ENCODE measurements around the gene MEP1B. TPM values are rescaled to one million over a fixed set of nuclear protein-coding genes. Genes with fewer than 3 reads are reported as not detected.

MEP1B gene
- total and polyA plus RNA-seq, 2 donors, result 0.11 to 0.19 TPM

GRCh38 chr18:32257084-32257785 is 67.4 kb downstream of the MEP1B start:
- Histone ChIP-seq H3K27me3 (ENCODE audit: control insufficient read depth in 2 of 2, insufficient read depth in 1 of 2, low read length in 1 of 2) (no peaks in the 10 kb centered on the region), H3K27ac (ENCODE audit: low read depth in 1 of 2, low read length in 1 of 2) (no peak overlapping the region), H3K36me3 (ENCODE audit: control insufficient read depth in 2 of 2, insufficient read depth in 2 of 2, low read length in 1 of 2) (no peaks in the 10 kb centered on the region), H3K4me1 (ENCODE audit: control insufficient read depth in 2 of 2, insufficient read depth in 2 of 2, low read length in 2 of 2) (no peaks in the 10 kb centered on the region), H3K4me3 (ENCODE audit: low read length in 2 of 2) (no peak overlapping the region), H3K9me3 (ENCODE audit: control insufficient read depth in 2 of 2, insufficient read depth in 1 of 2, low read length in 1 of 2) (no peaks in the 10 kb centered on the region)
- WGBS, result 22% methylated on average over 5 of the region's 5 CpGs
- no peak for DNase-seq (ENCODE audit: low read depth in 6 of 9, low spot score in 9 of 9)

- no peak overlapping the region for H3K27ac ChIP-seq (ENCODE audit: low read depth in 1 of 2, low read length in 1 of 2)
- DNase-seq (ENCODE audit: low read depth in 6 of 9, low spot score in 9 of 9), result no peak
- H3K4me3 ChIP-seq (ENCODE audit: low read length in 2 of 2), result no peak overlapping the region
- no peaks in the 10 kb centered on the region for H3K27me3 ChIP-seq (ENCODE audit: control insufficient read depth in 2 of 2, insufficient read depth in 1 of 2, low read length in 1 of 2)
- no peaks in the 10 kb centered on the region for H3K4me1 ChIP-seq (ENCODE audit: control insufficient read depth in 2 of 2, insufficient read depth in 2 of 2, low read length in 2 of 2)
- no peaks in the 10 kb centered on the region for H3K36me3 ChIP-seq (ENCODE audit: control insufficient read depth in 2 of 2, insufficient read depth in 2 of 2, low read length in 1 of 2)
- no peaks in the 10 kb centered on the region for H3K9me3 ChIP-seq (ENCODE audit: control insufficient read depth in 2 of 2, insufficient read depth in 1 of 2, low read length in 1 of 2)
- 90% methylated on average over 2 of the region's 2 CpGs for WGBS
Observed at GRCh38 chr18:32258148-32258547, 68.3 kb downstream of the MEP1B start.

DNA sequence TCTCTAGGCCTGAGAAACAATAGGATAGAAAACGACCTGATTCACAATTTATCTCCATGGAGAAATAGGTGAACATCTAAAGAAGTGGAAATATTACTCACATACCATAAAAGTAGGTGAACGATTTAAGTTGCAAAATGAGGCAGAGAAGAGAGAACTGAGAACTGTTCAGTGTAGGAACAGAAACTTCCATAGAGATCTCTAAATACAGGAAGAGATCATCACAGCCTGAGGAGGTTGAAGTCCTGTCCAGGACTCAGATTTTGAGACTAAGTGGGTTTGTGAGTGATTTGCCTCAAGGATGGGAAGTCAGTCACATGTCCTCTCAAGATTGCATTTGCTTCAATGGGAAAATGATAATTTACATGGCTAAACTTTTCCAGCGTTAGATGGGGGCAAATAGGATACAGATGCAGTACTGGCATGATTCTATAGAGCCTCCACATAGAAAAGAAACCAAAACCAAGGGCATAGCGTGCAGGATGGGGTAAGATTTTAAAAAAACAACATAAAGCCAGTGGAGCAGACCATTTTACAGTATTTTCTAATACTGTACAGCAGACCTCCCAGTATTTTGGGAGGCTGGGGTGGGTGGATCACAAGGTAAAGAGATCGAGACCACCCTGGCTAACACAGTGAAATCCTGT is 68.8 kb downstream of the MEP1B start:
- WGBS, result 86% methylated on average over 5 of the region's 5 CpGs
- Histone ChIP-seq H3K27ac (ENCODE audit: low read depth in 1 of 2, low read length in 1 of 2) (no peak overlapping the region), H3K4me3 (ENCODE audit: low read length in 2 of 2) (no peak overlapping the region), H3K4me1 (ENCODE audit: control insufficient read depth in 2 of 2, insufficient read depth in 2 of 2, low read length in 2 of 2) (no peaks in the 10 kb centered on the region), H3K36me3 (ENCODE audit: control insufficient read depth in 2 of 2, insufficient read depth in 2 of 2, low read length in 1 of 2) (no peaks in the 10 kb centered on the region), H3K27me3 (ENCODE audit: control insufficient read depth in 2 of 2, insufficient read depth in 1 of 2, low read length in 1 of 2) (no peaks in the 10 kb centered on the region), H3K9me3 (ENCODE audit: control insufficient read depth in 2 of 2, insufficient read depth in 1 of 2, low read length in 1 of 2) (no peaks in the 10 kb centered on the region)
- no peak for DNase-seq (ENCODE audit: low read depth in 6 of 9, low spot score in 9 of 9)

DNA sequence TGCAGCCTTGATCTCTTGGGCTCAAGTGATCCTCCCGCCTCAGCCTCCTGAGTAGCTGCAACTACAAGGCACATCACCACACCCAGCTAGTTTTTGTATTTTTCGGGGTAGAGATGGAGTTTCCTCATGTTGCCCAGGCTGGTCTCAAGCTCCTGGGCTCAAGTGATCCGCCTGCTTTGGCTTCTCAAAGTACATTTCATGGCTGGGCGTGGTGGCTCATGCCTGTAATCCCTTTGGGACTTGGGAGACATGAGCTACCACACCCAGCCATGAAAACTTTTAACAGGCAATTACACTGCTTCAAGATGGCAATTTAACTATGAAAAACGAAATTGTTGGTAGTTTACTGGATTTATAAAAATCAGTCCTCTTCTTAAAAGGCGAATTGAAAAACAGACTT is 69.7 kb downstream of the MEP1B start:
- H3K9me3 ChIP-seq (ENCODE audit: control insufficient read depth in 2 of 2, insufficient read depth in 1 of 2, low read length in 1 of 2), result no peaks in the 10 kb centered on the region
- DNase-seq (ENCODE audit: low read depth in 6 of 9, low spot score in 9 of 9), result no peak
- H3K4me1 ChIP-seq (ENCODE audit: control insufficient read depth in 2 of 2, insufficient read depth in 2 of 2, low read length in 2 of 2), result no peaks in the 10 kb centered on the region
- WGBS, result 92% methylated on average over 6 of the region's 6 CpGs
- no peaks in the 10 kb centered on the region for H3K27me3 ChIP-seq (ENCODE audit: control insufficient read depth in 2 of 2, insufficient read depth in 1 of 2, low read length in 1 of 2)
- no peak overlapping the region for H3K4me3 ChIP-seq (ENCODE audit: low read length in 2 of 2)
- no peaks in the 10 kb centered on the region for H3K36me3 ChIP-seq (ENCODE audit: control insufficient read depth in 2 of 2, insufficient read depth in 2 of 2, low read length in 1 of 2)
- H3K27ac ChIP-seq (ENCODE audit: low read depth in 1 of 2, low read length in 1 of 2), result peak overlapping the region in 1 of 2 donors; percentile 31

DNA sequence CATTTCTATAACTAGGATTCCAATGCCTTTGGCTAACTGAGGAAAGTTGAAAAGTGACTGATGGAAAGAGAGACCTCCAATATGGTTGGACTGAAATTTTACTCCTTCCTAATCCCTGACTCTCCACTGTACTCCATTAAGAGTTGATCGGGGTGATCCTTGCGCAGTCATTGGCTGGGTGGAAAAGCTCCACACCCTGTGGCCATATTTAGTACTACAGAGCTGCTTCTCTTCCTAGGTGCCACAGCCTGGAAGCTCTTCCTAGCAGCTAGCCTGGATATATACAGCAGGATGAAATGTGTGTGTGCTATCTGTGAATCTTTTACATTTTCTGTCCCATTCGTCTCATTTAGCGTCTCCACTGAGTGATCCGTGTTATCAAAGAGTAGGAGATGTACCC is 71.2 kb downstream of the MEP1B start:
- Histone ChIP-seq H3K4me1 (ENCODE audit: control insufficient read depth in 2 of 2, insufficient read depth in 2 of 2, low read length in 2 of 2) (no peaks in the 10 kb centered on the region), H3K36me3 (ENCODE audit: control insufficient read depth in 2 of 2, insufficient read depth in 2 of 2, low read length in 1 of 2) (no peaks in the 10 kb centered on the region), H3K27ac (ENCODE audit: low read depth in 1 of 2, low read length in 1 of 2) (no peak overlapping the region), H3K9me3 (ENCODE audit: control insufficient read depth in 2 of 2, insufficient read depth in 1 of 2, low read length in 1 of 2) (no peaks in the 10 kb centered on the region), H3K4me3 (ENCODE audit: low read length in 2 of 2) (no peak overlapping the region), H3K27me3 (ENCODE audit: control insufficient read depth in 2 of 2, insufficient read depth in 1 of 2, low read length in 1 of 2) (no peaks in the 10 kb centered on the region)
- 96% methylated on average over 5 of the region's 5 CpGs for WGBS
- DNase-seq (ENCODE audit: low read depth in 6 of 9, low spot score in 9 of 9), result no peak

- no peaks in the 10 kb centered on the region for H3K4me1 ChIP-seq (ENCODE audit: control insufficient read depth in 2 of 2, insufficient read depth in 2 of 2, low read length in 2 of 2)
- H3K9me3 ChIP-seq (ENCODE audit: control insufficient read depth in 2 of 2, insufficient read depth in 1 of 2, low read length in 1 of 2), result no peaks in the 10 kb centered on the region
- no peaks in the 10 kb centered on the region for H3K27me3 ChIP-seq (ENCODE audit: control insufficient read depth in 2 of 2, insufficient read depth in 1 of 2, low read length in 1 of 2)
- no peak overlapping the region for H3K27ac ChIP-seq (ENCODE audit: low read depth in 1 of 2, low read length in 1 of 2)
- 76% methylated on average over 1 of the region's 1 CpG for WGBS
- no peak for DNase-seq (ENCODE audit: low read depth in 6 of 9, low spot score in 9 of 9)
- H3K36me3 ChIP-seq (ENCODE audit: control insufficient read depth in 2 of 2, insufficient read depth in 2 of 2, low read length in 1 of 2), result no peaks in the 10 kb centered on the region
- H3K4me3 ChIP-seq (ENCODE audit: low read length in 2 of 2), result no peak overlapping the region
Observed at GRCh38 chr18:32262092-32262491, 72.3 kb downstream of the MEP1B start.

GRCh38 chr18:32264401-32264800 is 74.6 kb downstream of the MEP1B start:
- WGBS, result 93% methylated on average over 2 of the region's 2 CpGs
- H3K27me3 ChIP-seq (ENCODE audit: control insufficient read depth in 2 of 2, insufficient read depth in 1 of 2, low read length in 1 of 2), result no peaks in the 10 kb centered on the region
- no peaks in the 10 kb centered on the region for H3K36me3 ChIP-seq (ENCODE audit: control insufficient read depth in 2 of 2, insufficient read depth in 2 of 2, low read length in 1 of 2)
- no peak overlapping the region for H3K4me3 ChIP-seq (ENCODE audit: low read length in 2 of 2)
- DNase-seq (ENCODE audit: low read depth in 6 of 9, low spot score in 9 of 9), result no peak
- no peaks in the 10 kb centered on the region for H3K9me3 ChIP-seq (ENCODE audit: control insufficient read depth in 2 of 2, insufficient read depth in 1 of 2, low read length in 1 of 2)
- no peak overlapping the region for H3K27ac ChIP-seq (ENCODE audit: low read depth in 1 of 2, low read length in 1 of 2)
- no peaks in the 10 kb centered on the region for H3K4me1 ChIP-seq (ENCODE audit: control insufficient read depth in 2 of 2, insufficient read depth in 2 of 2, low read length in 2 of 2)

GRCh38 chr18:32267463-32267862 is 77.6 kb downstream of the MEP1B start:
- Histone ChIP-seq H3K36me3 (ENCODE audit: control insufficient read depth in 2 of 2, insufficient read depth in 2 of 2, low read length in 1 of 2) (no peaks in the 10 kb centered on the region), H3K27ac (ENCODE audit: low read depth in 1 of 2, low read length in 1 of 2) (no peak overlapping the region), H3K27me3 (ENCODE audit: control insufficient read depth in 2 of 2, insufficient read depth in 1 of 2, low read length in 1 of 2) (no peaks in the 10 kb centered on the region), H3K4me3 (ENCODE audit: low read length in 2 of 2) (no peak overlapping the region), H3K9me3 (ENCODE audit: control insufficient read depth in 2 of 2, insufficient read depth in 1 of 2, low read length in 1 of 2) (no peaks in the 10 kb centered on the region), H3K4me1 (ENCODE audit: control insufficient read depth in 2 of 2, insufficient read depth in 2 of 2, low read length in 2 of 2) (no peaks in the 10 kb centered on the region)
- no peak for DNase-seq (ENCODE audit: low read depth in 6 of 9, low spot score in 9 of 9)
- 94% methylated on average over 4 of the region's 4 CpGs for WGBS

All from thymus (tissue), 11 donors.